Hepatocyte (in vitro differentiated cells): Measurements from ENCODE around the gene CTNNA3. TPM values are rescaled to one million over a fixed set of nuclear protein-coding genes. Genes with fewer than 3 reads are reported as not detected.

Experiments
- DNase-seq: peaks from one replicate; pipeline ENCODE4 v3.0.0-alpha.2; 2016; ENCODE audit warnings: low spot score
- H2AFZ ChIP-seq: fragments of 200-600 bp; sonication (generic); 2 replicates; pipeline ENCODE4 v1.6.0; 2016; ENCODE audit warnings: antibody characterized with exemption, mild to moderate bottlenecking
- H3K27ac ChIP-seq: fragments of 200-600 bp; sonication (generic); 2 replicates; pipeline ENCODE4 v1.5.1; 2016; ENCODE audit warnings: mild to moderate bottlenecking
- H3K27me3 ChIP-seq: fragments of 200-600 bp; sonication (generic); 2 replicates; pipeline ENCODE4 v1.6.1; 2016
- H3K36me3 ChIP-seq: fragments of 200-600 bp; sonication (generic); replicated peaks from 2 replicates; pipeline ENCODE4 v1.5.1; 2016; ENCODE audit warnings: low read depth; ENCODE audit not compliant: insufficient read depth
- H3K4me1 ChIP-seq: fragments of 200-600 bp; sonication (generic); 2 replicates; pipeline ENCODE4 v1.5.1; 2016; ENCODE audit warnings: mild to moderate bottlenecking, moderate library complexity; ENCODE audit not compliant: insufficient read depth
- H3K4me2 ChIP-seq: fragments of 200-600 bp; sonication (generic); 2 replicates; pipeline ENCODE4 v1.6.0; 2016
- H3K4me3 ChIP-seq: fragments of 200-600 bp; sonication (generic); 2 replicates; pipeline ENCODE4 v1.5.1; 2016; ENCODE audit warnings: mild to moderate bottlenecking
- H3K79me2 ChIP-seq: fragments of 200-600 bp; sonication (generic); 2 replicates; pipeline ENCODE4 v1.6.0; 2017; ENCODE audit warnings: mild to moderate bottlenecking
- H3K9me2 ChIP-seq: fragments of 200-600 bp; sonication (generic); replicated peaks from 2 replicates; pipeline ENCODE4 v1.6.0; 2017; ENCODE audit warnings: mild to moderate bottlenecking; ENCODE audit not compliant: insufficient read depth
- H3K9me3 ChIP-seq: fragments of 200-600 bp; sonication (generic); 2 replicates; pipeline ENCODE4 v1.5.1; 2016; ENCODE audit warnings: low read depth, mild to moderate bottlenecking
- H4K20me1 ChIP-seq: fragments of 200-600 bp; sonication (generic); 2 replicates; pipeline ENCODE4 v1.6.0; 2016; ENCODE audit warnings: mild to moderate bottlenecking; ENCODE audit not compliant: insufficient read depth, poor library complexity, severe bottlenecking
- CTCF ChIP-seq: fragments of 200-600 bp; sonication (generic); IDR thresholded peaks from 2 replicates; pipeline ENCODE4 v1.5.1; 2016; ENCODE audit warnings: antibody characterized with exemption, mild to moderate bottlenecking; ENCODE audit not compliant: poor library complexity
- EZH2 ChIP-seq: fragments of 200-600 bp; sonication (generic); IDR thresholded peaks from 2 replicates; pipeline ENCODE4 v1.6.1; 2016; ENCODE audit warnings: antibody characterized with exemption, mild to moderate bottlenecking, borderline replicate concordance
- EZH2phosphoT487 ChIP-seq: fragments of 200-600 bp; sonication (generic); IDR thresholded peaks from one replicate; pipeline ENCODE4 v1.6.1; 2018; ENCODE audit warnings: antibody characterized with exemption, mild to moderate bottlenecking, low read depth, moderate library complexity; ENCODE audit not compliant: unreplicated experiment, severe bottlenecking
- WGBS: methylation state at CpG from one replicate; pipeline ENCODE4 v1.1.6; 2016; ENCODE audit warnings: low lambda C conversion rate; ENCODE audit errors: missing lambda C conversion rate; 5-methylcytosine and 5-hydroxymethylcytosine counted together
- polyA plus RNA-seq: library from polyadenylated mRNA; unstranded; fragments of >200 nt; fragmentation: Nextera tagmentation; extraction: Ambion mirVana; gene quantifications from 2 replicates; pipeline ENCODE4 v1.2.1, GENCODE V29; 2016
- total RNA-seq: library from RNA; depleted of rRNA; stranded (reverse); fragments of >200 nt; gene quantifications from 2 replicates; pipeline ENCODE4 v1.2.3, GENCODE V29; 2014

CTNNA3 gene
- total and polyA plus RNA-seq, 2 experiments from 2014 or later, result 12.9 to 25.9 TPM

GRCh38 chr10:67086327-67087134, 609.5 kb downstream of the CTNNA3 start:
- H3K4me1 ChIP-seq, result no peaks in the 10 kb centered on the region
- H3K79me2 ChIP-seq, result no peaks in the 10 kb centered on the region
- DNase-seq, result no peak
- no peak overlapping the region for H3K27ac ChIP-seq
- H3K27me3 ChIP-seq, result no peaks in the 10 kb centered on the region
- H2AFZ ChIP-seq, result no peak overlapping the region
- TF ChIP-seq CTCF (no peak), EZH2 (no peak), EZH2phosphoT487 (no peak)
- H3K9me2 ChIP-seq, result no peaks in the 10 kb centered on the region
- no peaks in the 10 kb centered on the region for H3K36me3 ChIP-seq
- H3K4me3 ChIP-seq, result no peak overlapping the region
- no peaks in the 10 kb centered on the region for H3K9me3 ChIP-seq
- no peaks in the 10 kb centered on the region for H4K20me1 ChIP-seq
- H3K4me2 ChIP-seq, result no peak overlapping the region
- 86% methylated on average over 2 of the region's 2 CpGs for WGBS

DNA sequence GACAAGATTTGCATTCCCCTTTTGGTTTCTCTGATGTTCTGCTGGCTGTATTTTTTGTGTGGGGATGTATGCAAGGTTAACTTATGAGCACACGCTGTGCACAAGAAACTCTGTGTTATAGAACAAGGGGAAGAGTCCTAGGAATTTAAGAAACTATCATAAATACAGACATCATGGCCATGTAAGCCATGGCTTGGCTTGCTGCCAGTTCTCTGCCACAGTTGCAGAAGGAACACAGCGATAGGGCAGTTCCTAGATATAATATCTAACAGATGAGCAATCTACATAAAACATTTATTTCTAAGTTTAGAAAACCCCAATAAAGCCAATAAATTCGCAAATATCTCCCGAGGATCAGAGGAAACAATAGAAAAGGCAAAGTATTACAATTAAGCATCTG, 616.9 kb downstream of the CTNNA3 start:
- DNase-seq, result peak; percentile 25
- H3K36me3 ChIP-seq, result no peaks in the 10 kb centered on the region
- WGBS, result 67% methylated on average over 4 of the region's 4 CpGs
- no peaks in the 10 kb centered on the region for H3K27me3 ChIP-seq
- H3K4me2 ChIP-seq, result no peak overlapping the region
- no peak overlapping the region for H2AFZ ChIP-seq
- no peak overlapping the region for H3K4me3 ChIP-seq
- H3K9me3 ChIP-seq, result no peaks in the 10 kb centered on the region
- no peaks in the 10 kb centered on the region for H3K79me2 ChIP-seq
- no peak overlapping the region for H3K27ac ChIP-seq
- TF ChIP-seq EZH2phosphoT487 (no peak), EZH2 (no peak), CTCF (no peak)
- H3K4me1 ChIP-seq, result peaks cover 8% of the 10 kb centered on the region
- H4K20me1 ChIP-seq, result no peaks in the 10 kb centered on the region
- H3K9me2 ChIP-seq, result no peaks in the 10 kb centered on the region

DNA sequence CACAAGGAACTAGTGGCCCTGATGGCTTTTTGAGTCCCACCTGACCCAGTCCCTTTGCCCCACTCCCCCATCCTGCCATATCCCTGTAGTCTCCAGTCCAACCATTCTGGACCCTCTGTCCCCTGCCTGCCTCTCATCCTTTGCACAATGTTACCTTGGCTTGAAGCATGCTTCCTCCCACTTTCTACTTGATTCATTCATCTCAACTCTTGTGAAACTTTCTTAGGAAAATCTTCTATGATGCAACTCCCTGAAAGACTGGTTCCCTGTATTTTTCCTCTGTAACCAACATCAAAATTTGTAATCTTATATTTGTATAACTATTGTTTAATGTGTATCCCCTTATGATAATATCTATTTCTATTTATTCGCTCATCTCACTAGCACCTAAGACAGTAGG, 618.6 kb downstream of the CTNNA3 start:
- no peaks in the 10 kb centered on the region for H3K9me3 ChIP-seq
- peaks cover 8% of the 10 kb centered on the region for H3K4me1 ChIP-seq
- TF ChIP-seq EZH2phosphoT487, result no peak
- no peak for TF ChIP-seq CTCF
- 100% methylated on average over 1 of the region's 1 CpG for WGBS
- H3K9me2 ChIP-seq, result no peaks in the 10 kb centered on the region
- no peaks in the 10 kb centered on the region for H3K36me3 ChIP-seq
- no peak overlapping the region for H2AFZ ChIP-seq
- no peaks in the 10 kb centered on the region for H4K20me1 ChIP-seq
- no peaks in the 10 kb centered on the region for H3K27me3 ChIP-seq
- H3K79me2 ChIP-seq, result no peaks in the 10 kb centered on the region
- no peak overlapping the region for H3K4me2 ChIP-seq
- H3K4me3 ChIP-seq, result no peak overlapping the region
- no peak overlapping the region for H3K27ac ChIP-seq
- DNase-seq, result peak; percentile 8
